DOHH2 (cell line): ENCODE measurements around the gene ZYG11B.

Experiments used
- H3F3A ChIP-seq: fragments of 200-600 bp; sonication (generic), shearing (Covaris generic); 2 replicates; pipeline ENCODE4 v1.6.0; 2016; ENCODE audit warnings: antibody characterized with exemption, mild to moderate bottlenecking; ENCODE audit not compliant: control insufficient read depth, insufficient read depth
- H3K27ac ChIP-seq: fragments of 200-600 bp; sonication (generic); 2 replicates; pipeline ENCODE4 v1.5.1; 2014; ENCODE audit warnings: low read depth, mild to moderate bottlenecking, low read length, moderate library complexity
- H3K27me3 ChIP-seq: fragments of 200-600 bp; sonication (generic); 2 replicates; pipeline ENCODE4 v1.6.1; 2014; ENCODE audit warnings: mild to moderate bottlenecking, low read length, mixed read lengths; ENCODE audit not compliant: control insufficient read depth
- H3K36me3 ChIP-seq: fragments of 200-600 bp; sonication (generic); 2 replicates; pipeline ENCODE4 v1.6.1; 2014; ENCODE audit warnings: mild to moderate bottlenecking, low read length, moderate library complexity, mixed read lengths; ENCODE audit not compliant: control insufficient read depth
- H3K4me1 ChIP-seq: fragments of 200-600 bp; sonication (generic); 2 replicates; pipeline ENCODE4 v1.6.1; 2014; ENCODE audit warnings: mild to moderate bottlenecking, low read length, mixed read lengths; ENCODE audit not compliant: control insufficient read depth
- H3K4me2 ChIP-seq: fragments of 200-600 bp; sonication (generic); 2 replicates; pipeline ENCODE4 v1.6.0; 2014; ENCODE audit warnings: mild to moderate bottlenecking, low read length, moderate library complexity
- H3K4me3 ChIP-seq: fragments of 200-600 bp; sonication (generic); 2 replicates; pipeline ENCODE4 v1.5.1; 2014; ENCODE audit warnings: mild to moderate bottlenecking, low read length, mixed read lengths
- H3K79me2 ChIP-seq: fragments of 200-600 bp; sonication (generic); 2 replicates; pipeline ENCODE4 v1.6.1; 2014; ENCODE audit warnings: mild to moderate bottlenecking, low read length, mixed read lengths; ENCODE audit not compliant: control insufficient read depth
- H3K9me2 ChIP-seq: fragments of 200-600 bp; sonication (generic); replicated peaks from 2 replicates; pipeline ENCODE4 v1.6.1; 2014; ENCODE audit warnings: mild to moderate bottlenecking, low read length, mixed read lengths; ENCODE audit not compliant: control insufficient read depth
- H3K9me3 ChIP-seq: fragments of 200-600 bp; sonication (generic); 2 replicates; pipeline ENCODE4 v1.6.1; 2014; ENCODE audit warnings: antibody characterized with exemption, low read length, mixed read lengths; ENCODE audit not compliant: control insufficient read depth, insufficient read depth
- H4K20me1 ChIP-seq: fragments of 200-600 bp; sonication (generic); 2 replicates; pipeline ENCODE4 v1.6.0; 2014; ENCODE audit warnings: low read depth, mild to moderate bottlenecking, antibody characterized with exemption, low read length, moderate library complexity; ENCODE audit not compliant: control insufficient read depth, insufficient read depth
- CTCF ChIP-seq: fragments of 200-600 bp; sonication (generic); IDR thresholded peaks from one replicate; pipeline ENCODE4 v1.5.1; 2014; ENCODE audit warnings: antibody characterized with exemption, mild to moderate bottlenecking, low read depth, low read length; ENCODE audit not compliant: poor library complexity, severe bottlenecking
- EZH2phosphoT487 ChIP-seq: fragments of 200-600 bp; sonication (generic); IDR thresholded peaks from 2 replicates; pipeline ENCODE4 v1.6.1; 2017; ENCODE audit warnings: borderline replicate concordance, mild to moderate bottlenecking, antibody characterized with exemption, low read length, moderate library complexity, mixed read lengths

Gene ZYG11B

GRCh38 chr1:52706136-52706670 lies 20.1 kb upstream of the ZYG11B start:
- Histone ChIP-seq H4K20me1 (no peaks in the 10 kb centered on the region), H3K27ac (no peak overlapping the region)
- TF ChIP-seq EZH2phosphoT487 (no peak), CTCF (no peak)

GRCh38 chr1:52706941-52707926 lies 19.0 kb upstream of the ZYG11B start:
- no peaks in the 10 kb centered on the region for H4K20me1 ChIP-seq
- H3F3A ChIP-seq, result peaks cover 2% of the 10 kb centered on the region; the same call in 1 of the 2 replicates
- no peaks in the 10 kb centered on the region for H3K36me3 ChIP-seq
- no peak overlapping the region for H3K27ac ChIP-seq
- no peak overlapping the region for H3K4me3 ChIP-seq
- TF ChIP-seq CTCF (no peak), EZH2phosphoT487 (no peak)
- H3K4me2 ChIP-seq, result no peak overlapping the region
- no peaks in the 10 kb centered on the region for H3K9me2 ChIP-seq
- H3K4me1 ChIP-seq, result peaks cover 16% of the 10 kb centered on the region
- no peaks in the 10 kb centered on the region for H3K79me2 ChIP-seq
- peaks cover 4% of the 10 kb centered on the region; the same call in 1 of the 2 replicates for H3K27me3 ChIP-seq
- no peaks in the 10 kb centered on the region for H3K9me3 ChIP-seq

More at GRCh38 chr1:52706136-52706670, 20.1 kb upstream of the ZYG11B start:
- peaks cover 4% of the 10 kb centered on the region; the same call in 1 of the 2 replicates for H3K27me3 ChIP-seq
- H3K79me2 ChIP-seq, result no peaks in the 10 kb centered on the region
- no peaks in the 10 kb centered on the region for H3K36me3 ChIP-seq
- H3F3A ChIP-seq, result peaks cover 10% of the 10 kb centered on the region; the same call in 1 of the 2 replicates
- peaks cover 18% of the 10 kb centered on the region for H3K4me1 ChIP-seq
- no peak overlapping the region for H3K4me3 ChIP-seq
- H3K9me2 ChIP-seq, result no peaks in the 10 kb centered on the region
- H3K4me2 ChIP-seq, result no peak overlapping the region
- H3K9me3 ChIP-seq, result no peaks in the 10 kb centered on the region

GRCh38 chr1:52707927-52708655 lies 18.2 kb upstream of the ZYG11B start:
- H3K4me3 ChIP-seq, result no peak overlapping the region
- H3K36me3 ChIP-seq, result no peaks in the 10 kb centered on the region
- no peaks in the 10 kb centered on the region for H3F3A ChIP-seq
- no peak for TF ChIP-seq EZH2phosphoT487
- H3K27me3 ChIP-seq, result peaks cover 4% of the 10 kb centered on the region; the same call in 1 of the 2 replicates
- H3K4me1 ChIP-seq, result peaks cover 7% of the 10 kb centered on the region
- no peaks in the 10 kb centered on the region for H4K20me1 ChIP-seq
- no peaks in the 10 kb centered on the region for H3K9me2 ChIP-seq
- no peaks in the 10 kb centered on the region for H3K79me2 ChIP-seq
- no peak overlapping the region for H3K4me2 ChIP-seq
- no peaks in the 10 kb centered on the region for H3K9me3 ChIP-seq
- H3K27ac ChIP-seq, result no peak overlapping the region
